SK-N-SH (cell line): ENCODE results near the gene MYOG. TPM values are rescaled to one million over a fixed set of nuclear protein-coding genes. Genes with fewer than 3 reads are reported as not detected.

Experiments used
- CTCF ChIA-PET: fragments of 300-600, 350-600 bp; formaldehyde crosslinking; extraction: SDS; loops from one replicate; lab custom pipeline; 2021; lab: Yijun Ruan, JAX
- POLR2A ChIA-PET: fragments of 350-600 bp; sonication (Branson Sonifier 250); formaldehyde crosslinking; extraction: SDS; loops from one replicate; lab custom pipeline; 2020; ENCODE audit warnings: antibody characterized with exemption, inconsistent platforms; lab: Yijun Ruan, JAX
- DNase-seq: peaks from one replicate; pipeline ENCODE4 v3.0.0; 2012
- H2AFZ ChIP-seq: fragments of 200-600 bp; sonication (generic); 2 replicates; pipeline ENCODE4 v1.8.1; 2016; ENCODE audit warnings: antibody characterized with exemption, mild to moderate bottlenecking, low read depth
- H3F3A ChIP-seq: fragments of 200-600 bp; sonication (generic); replicated peaks from 2 replicates; pipeline ENCODE3; 2016; ENCODE audit warnings: antibody characterized with exemption, mild to moderate bottlenecking; ENCODE audit not compliant: insufficient read depth
- H3K27ac ChIP-seq, 2 experiments: fragments of 200-500 bp in 1 of 2; fragments of 200-600 bp in 1 of 2; sonication (Bioruptor generic) in 1 of 2; sonication (generic), shearing (Covaris generic) in 1 of 2; 2 replicates each; pipeline versions ENCODE4 v1.5.1 to v1.6.1; 2014 to 2016; ENCODE audit warnings: low read depth in 2 of 2, inconsistent platforms in 1 of 2, low read length in 1 of 2, mild to moderate bottlenecking in 1 of 2, mixed read lengths in 1 of 2
- H3K27me3 ChIP-seq: fragments of 200-600 bp; sonication (generic), shearing (Covaris generic); 2 replicates; pipeline ENCODE4 v1.6.1; 2016; ENCODE audit warnings: mixed run types; ENCODE audit not compliant: insufficient read depth
- H3K36me3 ChIP-seq, 2 experiments: fragments of 200-500 bp in 1 of 2; fragments of 200-600 bp in 1 of 2; sonication (Bioruptor generic) in 1 of 2; sonication (generic) in 1 of 2; replicated peaks in 1 of 2; 2 replicates each; pipeline versions ENCODE3 to v1.5.1; 2014 to 2016; ENCODE audit warnings: low read length in 1 of 2, mild to moderate bottlenecking in 1 of 2; ENCODE audit not compliant: insufficient read depth in 2 of 2, control insufficient read depth in 1 of 2
- H3K4me1 ChIP-seq, 2 experiments: fragments of 200-500 bp in 1 of 2; fragments of 200-600 bp in 1 of 2; sonication (Bioruptor generic) in 1 of 2; sonication (generic), shearing (Covaris generic) in 1 of 2; 2 replicates each; pipeline versions ENCODE4 v1.5.1 to v1.6.1; 2014 to 2016; ENCODE audit warnings: low read depth in 1 of 2, low read length in 1 of 2, mixed run types in 1 of 2; ENCODE audit not compliant: insufficient read depth in 2 of 2, control insufficient read depth in 1 of 2
- H3K4me2 ChIP-seq: fragments of 200-600 bp; sonication (generic), shearing (Covaris generic); 2 replicates; pipeline ENCODE4 v1.6.1; 2017; ENCODE audit warnings: mixed run types
- H3K4me3 ChIP-seq, 2 experiments: fragments of 200-500 bp in 1 of 2; fragments of 200-600 bp in 1 of 2; sonication (Bioruptor generic) in 1 of 2; sonication (generic), shearing (Covaris generic) in 1 of 2; 2 replicates each; pipeline versions ENCODE4 v1.5.1 to v1.8.1; 2014 to 2016; ENCODE audit warnings: low read depth in 2 of 2, inconsistent platforms in 1 of 2, low read length in 1 of 2, mild to moderate bottlenecking in 1 of 2, mixed read lengths in 1 of 2, moderate library complexity in 1 of 2
- H3K79me2 ChIP-seq: fragments of 200-600 bp; sonication (generic); 2 replicates; pipeline ENCODE4 v1.8.1; 2017; ENCODE audit warnings: mild to moderate bottlenecking; ENCODE audit not compliant: insufficient read depth
- H3K9ac ChIP-seq: fragments of 200-600 bp; sonication (generic); 2 replicates; pipeline ENCODE4 v1.6.1; 2017; ENCODE audit warnings: mixed run types
- H3K9me2 ChIP-seq: fragments of 200-600 bp; sonication (generic); 2 replicates; pipeline ENCODE4 v1.6.1; 2017; ENCODE audit warnings: mixed run types
- H3K9me3 ChIP-seq: fragments of 200-600 bp; sonication (generic); 2 replicates; pipeline ENCODE4 v1.6.1; 2017; ENCODE audit warnings: mixed run types, mild to moderate bottlenecking, moderate library complexity
- H4K20me1 ChIP-seq: fragments of 200-600 bp; sonication (generic); 2 replicates; pipeline ENCODE4 v1.6.1; 2017; ENCODE audit warnings: mild to moderate bottlenecking, mixed run types; ENCODE audit not compliant: insufficient read depth
- EP300 ChIP-seq, 2 experiments: IDR thresholded peaks; 2 replicates each; pipeline versions ENCODE4 v1.4.0 to v1.6.1; 2012; ENCODE audit warnings: borderline replicate concordance in 1 of 2, low read depth in 1 of 2, low read length in 1 of 2
- EZH2phosphoT487 ChIP-seq: fragments of 200-600 bp; sonication (generic); IDR thresholded peaks from 2 replicates; pipeline ENCODE4 v1.6.1; 2017; ENCODE audit warnings: low read depth, mixed run types, mild to moderate bottlenecking, antibody characterized with exemption, moderate library complexity, borderline replicate concordance
- FOSL2 ChIP-seq: IDR thresholded peaks from 2 replicates; pipeline ENCODE4 v1.4.0; 2012; ENCODE audit warnings: low read depth, mild to moderate bottlenecking, moderate library complexity, borderline replicate concordance
- FOXM1 ChIP-seq: IDR thresholded peaks from 2 replicates; pipeline ENCODE4 v1.4.0; 2012; ENCODE audit warnings: low read depth, mild to moderate bottlenecking
- GABPA ChIP-seq: IDR thresholded peaks from 2 replicates; pipeline ENCODE4 v1.4.0; 2012; ENCODE audit warnings: low read depth, mild to moderate bottlenecking
- GATA2 ChIP-seq: sonication (generic); formaldehyde crosslinking; IDR thresholded peaks from 2 replicates; pipeline ENCODE4 v1.5.0; 2020; ENCODE audit warnings: mild to moderate bottlenecking, missing genetic modification reagents
- NFIC ChIP-seq: IDR thresholded peaks from 2 replicates; pipeline ENCODE4 v1.4.0; 2012; ENCODE audit warnings: borderline replicate concordance
- NRF1 ChIP-seq: IDR thresholded peaks from 2 replicates; pipeline ENCODE4 v1.6.1; 2012; ENCODE audit warnings: low read depth, mild to moderate bottlenecking, low read length
- POLR2AphosphoS5 ChIP-seq: IDR thresholded peaks from 2 replicates; pipeline ENCODE4 v1.6.1; 2012; ENCODE audit warnings: low read depth, low read length
- RXRA ChIP-seq: IDR thresholded peaks from 2 replicates; pipeline ENCODE4 v1.4.0; 2012; ENCODE audit warnings: low read depth, mild to moderate bottlenecking, borderline replicate concordance
- SIN3A ChIP-seq: IDR thresholded peaks from 2 replicates; pipeline ENCODE4 v1.6.1; 2012; ENCODE audit warnings: low read depth, mild to moderate bottlenecking, low read length, moderate library complexity, borderline replicate concordance
- SMC3 ChIP-seq: IDR thresholded peaks from 2 replicates; pipeline ENCODE4 v1.6.1; 2012; ENCODE audit warnings: low read depth, low read length, improper control_type of control experiment
- TAF1 ChIP-seq: IDR thresholded peaks from 2 replicates; pipeline ENCODE4 v1.6.1; 2012; ENCODE audit warnings: low read depth, mild to moderate bottlenecking, low read length, moderate library complexity, borderline replicate concordance
- YY1 ChIP-seq: IDR thresholded peaks from 2 replicates; pipeline ENCODE4 v1.4.0; 2012; ENCODE audit warnings: low read depth, mild to moderate bottlenecking
- WGBS: methylation state at CpG from one replicate; pipeline ENCODE4 v1.1.6; 2017; ENCODE audit warnings: low lambda C conversion rate; 5-methylcytosine and 5-hydroxymethylcytosine counted together
- polyA plus RNA-seq, 3 experiments: library from polyadenylated mRNA; depleted of rRNA; stranded (reverse); fragments of >200 nt; gene quantifications; 2 replicates each; pipeline ENCODE4 v1.2.3, GENCODE V29; 2012
- TF ChIP-seq, protein P1 (sequence below): IDR thresholded peaks from 2 replicates; pipeline ENCODE4 v1.6.1; 2012; ENCODE audit warnings: mild to moderate bottlenecking, low read depth, low read length, moderate library complexity
- TF ChIP-seq, protein P2 (sequence below): IDR thresholded peaks from 2 replicates; pipeline ENCODE4 v1.4.0; 2012; ENCODE audit warnings: low read depth, borderline replicate concordance
- TF ChIP-seq, protein P3 (sequence below): IDR thresholded peaks from 2 replicates; pipeline ENCODE4 v1.4.0; 2012; ENCODE audit warnings: low read depth
- TF ChIP-seq, protein P4 (sequence below): IDR thresholded peaks from 2 replicates; pipeline ENCODE4; 2012

MYOG gene
- polyA plus RNA-seq (2012; rRNA removed), result not detected in 2 replicates
- not detected in 2 replicates for polyA plus RNA-seq (2012; cell fraction: cytosol; rRNA removed)
- not detected in 2 replicates for polyA plus RNA-seq (2012; cell fraction: nucleus; rRNA removed)

DNA sequence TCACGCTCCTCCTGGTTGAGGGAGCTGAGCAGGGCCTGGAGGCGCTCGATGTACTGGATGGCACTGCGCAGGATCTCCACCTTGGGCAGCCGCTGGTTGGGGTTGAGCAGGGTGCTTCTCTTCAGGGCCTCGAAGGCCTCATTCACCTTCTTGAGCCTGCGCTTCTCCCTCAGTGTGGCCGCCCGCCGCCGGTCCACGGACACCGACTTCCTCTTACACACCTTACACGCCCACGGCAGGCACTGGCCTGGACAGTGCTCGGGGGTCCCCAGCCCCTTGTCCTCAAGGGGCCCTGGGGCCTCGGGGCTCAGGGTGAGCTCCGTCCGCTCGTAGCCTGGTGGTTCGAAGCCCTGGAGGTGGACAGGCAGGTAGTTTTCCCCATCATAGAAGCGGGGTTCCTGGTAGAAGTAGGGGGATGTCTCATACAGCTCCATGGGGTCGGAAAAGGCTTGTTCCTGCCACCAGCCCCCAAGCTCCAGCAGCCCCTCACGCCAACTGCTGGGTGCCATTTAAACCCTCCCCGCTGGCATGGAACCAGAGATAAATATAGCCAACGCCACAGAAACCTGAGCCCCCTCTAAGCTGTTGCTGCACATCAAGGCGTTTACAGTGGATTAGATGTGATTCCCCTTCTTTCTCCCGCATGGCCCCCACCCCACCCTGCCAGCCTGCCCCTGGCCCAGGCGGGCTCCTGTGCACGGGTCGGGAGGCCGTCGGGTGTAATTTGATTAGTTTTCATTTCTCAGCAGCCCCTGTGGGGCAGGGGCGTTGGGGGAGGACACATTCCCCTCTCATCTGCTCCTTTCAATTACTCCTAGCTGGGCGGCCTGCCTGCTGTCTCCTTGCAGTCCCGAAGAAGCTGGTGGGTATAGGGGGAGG lies at the start of gene MYOG:
MYOG (minus strand) TSS at position 485 of the 879 bp plus-strand sequence; CDS start at position 434, 51 bp downstream.
- CTCF ChIA-PET, result interaction anchor here (0.8 to 2.9 kb wide), 9 partner anchors 11 to 130 kb away, joined by 3 to 12 read pairs (median 4); partner anchors contain the start of gene ADORA1
- no peaks in the 10 kb centered on the region for H3K9me3 ChIP-seq

More for the DNA sequence above, at the start of gene MYOG:
- Histone ChIP-seq H3K4me1 (no peaks in the 10 kb centered on the region; a peak in 1 of 4 replicates), H4K20me1 (no peaks in the 10 kb centered on the region), H3K79me2 (no peaks in the 10 kb centered on the region), H3K4me2 (no peak within 1 kb of the TSS), H3K27me3 (no peaks in the 10 kb centered on the region; the same call in 1 of the 2 replicates), H2AFZ (no peak within 1 kb of the TSS), H3F3A (no peaks in the 10 kb centered on the region), H3K9me2 (no peaks in the 10 kb centered on the region), H3K36me3 (no peaks in the 10 kb centered on the region), H3K4me3 (no peak within 1 kb of the TSS), H3K27ac (no peak within 1 kb of the TSS), H3K9ac (no peak within 1 kb of the TSS)
- no peak for DNase-seq
- 49% methylated on average over 12 of the region's 36 CpGs for WGBS
- POLR2A ChIA-PET, result interaction anchor here (0.7 kb wide), 1 partner anchor 21 kb away, joined by 3 read pairs; no protein-coding TSS in a partner anchor
- TF ChIP-seq, protein P1, sequence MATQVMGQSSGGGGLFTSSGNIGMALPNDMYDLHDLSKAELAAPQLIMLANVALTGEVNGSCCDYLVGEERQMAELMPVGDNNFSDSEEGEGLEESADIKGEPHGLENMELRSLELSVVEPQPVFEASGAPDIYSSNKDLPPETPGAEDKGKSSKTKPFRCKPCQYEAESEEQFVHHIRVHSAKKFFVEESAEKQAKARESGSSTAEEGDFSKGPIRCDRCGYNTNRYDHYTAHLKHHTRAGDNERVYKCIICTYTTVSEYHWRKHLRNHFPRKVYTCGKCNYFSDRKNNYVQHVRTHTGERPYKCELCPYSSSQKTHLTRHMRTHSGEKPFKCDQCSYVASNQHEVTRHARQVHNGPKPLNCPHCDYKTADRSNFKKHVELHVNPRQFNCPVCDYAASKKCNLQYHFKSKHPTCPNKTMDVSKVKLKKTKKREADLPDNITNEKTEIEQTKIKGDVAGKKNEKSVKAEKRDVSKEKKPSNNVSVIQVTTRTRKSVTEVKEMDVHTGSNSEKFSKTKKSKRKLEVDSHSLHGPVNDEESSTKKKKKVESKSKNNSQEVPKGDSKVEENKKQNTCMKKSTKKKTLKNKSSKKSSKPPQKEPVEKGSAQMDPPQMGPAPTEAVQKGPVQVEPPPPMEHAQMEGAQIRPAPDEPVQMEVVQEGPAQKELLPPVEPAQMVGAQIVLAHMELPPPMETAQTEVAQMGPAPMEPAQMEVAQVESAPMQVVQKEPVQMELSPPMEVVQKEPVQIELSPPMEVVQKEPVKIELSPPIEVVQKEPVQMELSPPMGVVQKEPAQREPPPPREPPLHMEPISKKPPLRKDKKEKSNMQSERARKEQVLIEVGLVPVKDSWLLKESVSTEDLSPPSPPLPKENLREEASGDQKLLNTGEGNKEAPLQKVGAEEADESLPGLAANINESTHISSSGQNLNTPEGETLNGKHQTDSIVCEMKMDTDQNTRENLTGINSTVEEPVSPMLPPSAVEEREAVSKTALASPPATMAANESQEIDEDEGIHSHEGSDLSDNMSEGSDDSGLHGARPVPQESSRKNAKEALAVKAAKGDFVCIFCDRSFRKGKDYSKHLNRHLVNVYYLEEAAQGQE, result no peak
- no peak for TF ChIP-seq FOSL2
- TF ChIP-seq, protein P2, sequence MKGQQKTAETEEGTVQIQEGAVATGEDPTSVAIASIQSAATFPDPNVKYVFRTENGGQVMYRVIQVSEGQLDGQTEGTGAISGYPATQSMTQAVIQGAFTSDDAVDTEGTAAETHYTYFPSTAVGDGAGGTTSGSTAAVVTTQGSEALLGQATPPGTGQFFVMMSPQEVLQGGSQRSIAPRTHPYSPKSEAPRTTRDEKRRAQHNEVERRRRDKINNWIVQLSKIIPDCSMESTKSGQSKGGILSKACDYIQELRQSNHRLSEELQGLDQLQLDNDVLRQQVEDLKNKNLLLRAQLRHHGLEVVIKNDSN, result no peak
- TF ChIP-seq EZH2phosphoT487, result no peak
- TF ChIP-seq NRF1, result no peak
- TF ChIP-seq FOXM1, result no peak
- no peak for TF ChIP-seq RXRA
- no peak for TF ChIP-seq POLR2AphosphoS5
- TF ChIP-seq, protein P3, sequence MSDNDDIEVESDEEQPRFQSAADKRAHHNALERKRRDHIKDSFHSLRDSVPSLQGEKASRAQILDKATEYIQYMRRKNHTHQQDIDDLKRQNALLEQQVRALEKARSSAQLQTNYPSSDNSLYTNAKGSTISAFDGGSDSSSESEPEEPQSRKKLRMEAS, result no peak
- no peak for TF ChIP-seq SMC3
- TF ChIP-seq TAF1, result no peak
- TF ChIP-seq NFIC, result no peak
- TF ChIP-seq EP300 (IDR thresholded peaks at IDR 0.05; ENCODE audit: borderline replicate concordance in 1 of 2, low read depth in 1 of 2, low read length in 1 of 2), result no peak
- no peak for TF ChIP-seq GATA2 (CRISPR knock-in tag)
- TF ChIP-seq GABPA, result no peak
- TF ChIP-seq, protein P4, sequence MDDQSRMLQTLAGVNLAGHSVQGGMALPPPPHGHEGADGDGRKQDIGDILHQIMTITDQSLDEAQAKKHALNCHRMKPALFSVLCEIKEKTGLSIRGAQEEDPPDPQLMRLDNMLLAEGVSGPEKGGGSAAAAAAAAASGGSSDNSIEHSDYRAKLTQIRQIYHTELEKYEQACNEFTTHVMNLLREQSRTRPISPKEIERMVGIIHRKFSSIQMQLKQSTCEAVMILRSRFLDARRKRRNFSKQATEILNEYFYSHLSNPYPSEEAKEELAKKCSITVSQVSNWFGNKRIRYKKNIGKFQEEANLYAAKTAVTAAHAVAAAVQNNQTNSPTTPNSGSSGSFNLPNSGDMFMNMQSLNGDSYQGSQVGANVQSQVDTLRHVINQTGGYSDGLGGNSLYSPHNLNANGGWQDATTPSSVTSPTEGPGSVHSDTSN, result no peak
- TF ChIP-seq SIN3A, result no peak
- TF ChIP-seq YY1, result no peak
